Retinal pigment epithelial cell (primary cell): ENCODE data around the gene C2orf72.

Experiments
- DNase-seq: peaks from one replicate; pipeline ENCODE4 v3.0.0-alpha.2; 2010; ENCODE audit warnings: low read depth
- H3K4me3 ChIP-seq: 2 replicates; pipeline ENCODE4 v1.5.1; 2011; ENCODE audit warnings: mild to moderate bottlenecking, low read length, control low read depth, moderate library complexity
- CTCF ChIP-seq: conservative IDR thresholded peaks from 2 replicates; pipeline ENCODE4 v1.5.1; 2011; ENCODE audit warnings: low read depth, low read length, control low read depth, inconsistent platforms

The C2orf72 gene

GRCh38 chr2:231036131-231036530, 1.2 kb upstream of the C2orf72 start:
- no peak overlapping the region for H3K4me3 ChIP-seq
- TF ChIP-seq CTCF, result no peak
- DNase-seq, result no peak

- no peak overlapping the region for H3K4me3 ChIP-seq
- no peak for TF ChIP-seq CTCF
- DNase-seq, result no peak
Measured at GRCh38 chr2:231036578-231037106, 681 bp upstream of the C2orf72 start.

- peak overlapping the region; percentile 37 for H3K4me3 ChIP-seq
- DNase-seq, result no peak
- TF ChIP-seq CTCF, result no peak
Measured at GRCh38 chr2:231037731-231038482, 584 bp downstream of the C2orf72 start.

GRCh38 chr2:231038483-231039293, 1.4 kb downstream of the C2orf72 start:
- TF ChIP-seq CTCF, result no peak
- DNase-seq, result no peak
- H3K4me3 ChIP-seq, result peak overlapping the region; percentile 37

- H3K4me3 ChIP-seq, result no peak overlapping the region
- TF ChIP-seq CTCF, result no peak
- DNase-seq, result no peak
Measured at GRCh38 chr2:231039294-231039664, 2.0 kb downstream of the C2orf72 start.

GRCh38 chr2:231039821-231040364, 2.6 kb downstream of the C2orf72 start:
- no peak for DNase-seq
- TF ChIP-seq CTCF, result no peak
- H3K4me3 ChIP-seq, result no peak overlapping the region
